Breast epithelium (tissue), 4 donors: ENCODE data around the gene RCVRN. TPM values are rescaled to one million over a fixed set of nuclear protein-coding genes. Genes with fewer than 3 reads are reported as not detected.

Experiments
- DNase-seq, 2 donors: peaks; one replicate each; pipeline ENCODE4 v3.0.0-alpha.2; 2019; ENCODE audit warnings: low spot score in 2 of 2
- H3K27ac ChIP-seq, 2 donors: fragments of 200-600 bp; sonication (generic) in 1 of 2; one replicate each; pipeline ENCODE4 v1.5.1; 2016 to 2019; ENCODE audit warnings: mild to moderate bottlenecking in 1 of 2
- H3K27me3 ChIP-seq, 2 donors: fragments of 200-600 bp; sonication (generic) in 1 of 2; one replicate each; pipeline versions ENCODE4 v1.5.1 to v1.6.0; 2017 to 2019; ENCODE audit warnings: control low read depth in 1 of 2, mild to moderate bottlenecking in 1 of 2
- H3K36me3 ChIP-seq: fragments of 200-600 bp; one replicate; pipeline ENCODE4 v1.5.1; 2019
- H3K4me1 ChIP-seq, 2 donors: fragments of 200-600 bp; sonication (generic); one replicate each; pipeline ENCODE4 v1.5.1; 2016 to 2019; ENCODE audit warnings: control low read depth in 1 of 2
- H3K4me3 ChIP-seq, 3 donors: fragments of 200-600 bp; sonication (generic); 1 replicate in 2 of 3; 2 replicates in 1 of 3; pipeline ENCODE4 v1.5.1; 2016 to 2019; ENCODE audit warnings: mild to moderate bottlenecking in 3 of 3, moderate library complexity in 2 of 3
- H3K9me3 ChIP-seq, 2 donors: fragments of 200-600 bp; sonication (generic) in 1 of 2; one replicate each; pipeline ENCODE4 v1.5.1; 2016 to 2019; ENCODE audit warnings: control low read depth in 1 of 2
- CTCF ChIP-seq, 3 donors: fragments of 450-650 bp; IDR thresholded peaks; one replicate each; pipeline ENCODE4 v1.5.1; 2016 to 2017; ENCODE audit warnings: antibody characterized with exemption in 3 of 3, mild to moderate bottlenecking in 3 of 3, moderate library complexity in 3 of 3
- POLR2A ChIP-seq: fragments of 450-650 bp; IDR thresholded peaks from one replicate; pipeline ENCODE4 v1.6.1; 2016; ENCODE audit warnings: antibody characterized with exemption, mild to moderate bottlenecking, moderate library complexity
- POLR2AphosphoS5 ChIP-seq, 3 donors: sonication (generic); formaldehyde crosslinking; IDR thresholded peaks; one replicate each; pipeline ENCODE4 v1.6.1; 2017; ENCODE audit warnings: antibody characterized with exemption in 3 of 3
- intact Hi-C: fragments of 100-400 bp; cut with DNase I; formaldehyde crosslinking; loops from one replicate; pipeline ENCODE4 v1.15.1; 2023; ENCODE audit warnings: low total_unique reads
- total RNA-seq, 3 donors: library from RNA; depleted of rRNA; stranded (reverse); fragments of >200 nt; gene quantifications; one replicate each; pipeline ENCODE4 v1.1.0, GENCODE V29; 2016

Gene RCVRN
- total RNA-seq, 3 donors from 2014 or later: 0.15 to 0.66 (median 0.32) TPM

- Histone ChIP-seq H3K4me3 (no peak overlapping the region), H3K9me3 (no peaks in the 10 kb centered on the region), H3K36me3 (no peaks in the 10 kb centered on the region), H3K4me1 (no peaks in the 10 kb centered on the region), H3K27me3 (no peaks in the 10 kb centered on the region), H3K27ac (no peak overlapping the region)
- intact Hi-C loops: no loop called here
- no peak for DNase-seq
- TF ChIP-seq CTCF (IDR thresholded peaks at IDR 0.05) (no peak), POLR2A (no peak), POLR2AphosphoS5 (IDR thresholded peaks at IDR 0.05) (no peak)
Observed at GRCh38 chr17:9918352-9918751, 13.3 kb upstream of the RCVRN start.

GRCh38 chr17:9917801-9918200, 12.7 kb upstream of the RCVRN start:
- TF ChIP-seq POLR2AphosphoS5 (IDR thresholded peaks at IDR 0.05): no peak
- no peak for TF ChIP-seq CTCF (IDR thresholded peaks at IDR 0.05)
- TF ChIP-seq POLR2A: no peak
- H3K9me3 ChIP-seq: no peaks in the 10 kb centered on the region
- no peak overlapping the region for H3K27ac ChIP-seq
- no peaks in the 10 kb centered on the region for H3K27me3 ChIP-seq
- no peaks in the 10 kb centered on the region for H3K4me1 ChIP-seq
- no peaks in the 10 kb centered on the region for H3K36me3 ChIP-seq
- no peak overlapping the region for H3K4me3 ChIP-seq
- no peak for DNase-seq
- intact Hi-C loops: no loop called here

GRCh38 chr17:9917131-9917530, 12.1 kb upstream of the RCVRN start:
- no peaks in the 10 kb centered on the region for H3K27me3 ChIP-seq
- H3K36me3 ChIP-seq: no peaks in the 10 kb centered on the region
- TF ChIP-seq POLR2A: no peak
- no peak for TF ChIP-seq POLR2AphosphoS5 (IDR thresholded peaks at IDR 0.05)
- no peak for DNase-seq
- intact Hi-C loops: no loop called here
- no peaks in the 10 kb centered on the region for H3K4me1 ChIP-seq
- H3K9me3 ChIP-seq: no peaks in the 10 kb centered on the region
- no peak overlapping the region for H3K4me3 ChIP-seq
- peak overlapping the region in 1 of 2 donors; percentile 38 for H3K27ac ChIP-seq

GRCh38 chr17:9916108-9916507, 11.0 kb upstream of the RCVRN start:
- Histone ChIP-seq H3K36me3 (no peaks in the 10 kb centered on the region), H3K27ac (no peak overlapping the region), H3K9me3 (no peaks in the 10 kb centered on the region), H3K4me1 (no peaks in the 10 kb centered on the region), H3K27me3 (no peaks in the 10 kb centered on the region), H3K4me3 (no peak overlapping the region)
- intact Hi-C loops: no loop called here
- TF ChIP-seq POLR2A (no peak), CTCF (IDR thresholded peaks at IDR 0.05) (no peak)
- DNase-seq: no peak

- no peak overlapping the region for H3K27ac ChIP-seq
Observed at GRCh38 chr17:9913476-9913875, 8.4 kb upstream of the RCVRN start.

More at GRCh38 chr17:9913476-9913875, 8.4 kb upstream of the RCVRN start:
- DNase-seq: no peak
- H3K4me3 ChIP-seq: no peak overlapping the region
- no peaks in the 10 kb centered on the region for H3K36me3 ChIP-seq
- TF ChIP-seq POLR2AphosphoS5 (IDR thresholded peaks at IDR 0.05): no peak
- TF ChIP-seq POLR2A: no peak
- TF ChIP-seq CTCF (IDR thresholded peaks at IDR 0.05): no peak
- H3K9me3 ChIP-seq: no peaks in the 10 kb centered on the region
- intact Hi-C loops: no loop called here
- no peaks in the 10 kb centered on the region for H3K4me1 ChIP-seq
- no peaks in the 10 kb centered on the region for H3K27me3 ChIP-seq
